ENCODE measurements around the gene HOXD3.

The HOXD3 gene

GRCh38 chr2:176189681-176190641 is 32.9 kb downstream of the HOXD3 start:
- TF ChIP-seq, protein P1, sequence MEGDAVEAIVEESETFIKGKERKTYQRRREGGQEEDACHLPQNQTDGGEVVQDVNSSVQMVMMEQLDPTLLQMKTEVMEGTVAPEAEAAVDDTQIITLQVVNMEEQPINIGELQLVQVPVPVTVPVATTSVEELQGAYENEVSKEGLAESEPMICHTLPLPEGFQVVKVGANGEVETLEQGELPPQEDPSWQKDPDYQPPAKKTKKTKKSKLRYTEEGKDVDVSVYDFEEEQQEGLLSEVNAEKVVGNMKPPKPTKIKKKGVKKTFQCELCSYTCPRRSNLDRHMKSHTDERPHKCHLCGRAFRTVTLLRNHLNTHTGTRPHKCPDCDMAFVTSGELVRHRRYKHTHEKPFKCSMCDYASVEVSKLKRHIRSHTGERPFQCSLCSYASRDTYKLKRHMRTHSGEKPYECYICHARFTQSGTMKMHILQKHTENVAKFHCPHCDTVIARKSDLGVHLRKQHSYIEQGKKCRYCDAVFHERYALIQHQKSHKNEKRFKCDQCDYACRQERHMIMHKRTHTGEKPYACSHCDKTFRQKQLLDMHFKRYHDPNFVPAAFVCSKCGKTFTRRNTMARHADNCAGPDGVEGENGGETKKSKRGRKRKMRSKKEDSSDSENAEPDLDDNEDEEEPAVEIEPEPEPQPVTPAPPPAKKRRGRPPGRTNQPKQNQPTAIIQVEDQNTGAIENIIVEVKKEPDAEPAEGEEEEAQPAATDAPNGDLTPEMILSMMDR (IDR thresholded peaks at IDR 0.05; ENCODE audit: insufficient read depth, missing control alignments): no peak
- DNase-seq (ENCODE audit: insufficient read length, low spot score): no peak
- no peak for FAIRE-seq

- peak; percentile 29 for FAIRE-seq
- TF ChIP-seq, protein P1 (IDR thresholded peaks at IDR 0.05; ENCODE audit: insufficient read depth, missing control alignments): no peak
- no peak for DNase-seq (ENCODE audit: insufficient read length, low spot score)
These were observed 35.2 kb downstream of the HOXD3 start for GRCh38 chr2:176192351-176192750.

DNA sequence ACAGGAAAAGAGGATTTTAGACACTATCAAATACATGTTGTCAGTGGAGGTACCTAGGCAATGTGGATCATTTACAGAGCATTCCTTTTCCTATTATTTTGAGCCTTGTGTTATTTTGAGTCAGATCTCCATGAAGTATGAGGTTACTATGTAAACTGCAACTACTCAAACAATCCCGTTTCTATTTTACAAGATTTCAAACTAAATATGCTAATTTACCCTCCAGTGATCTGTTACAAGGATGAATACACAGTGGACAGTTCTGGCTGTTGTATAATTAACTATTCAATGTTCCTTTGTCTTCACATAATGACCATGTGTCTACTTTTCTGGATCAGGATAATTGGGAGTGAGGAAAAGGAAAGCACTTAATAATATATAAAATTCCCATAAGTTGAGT is 35.9 kb downstream of the HOXD3 start:
- DNase-seq (ENCODE audit: insufficient read length, low spot score) (no peak), FAIRE-seq (no peak)
- TF ChIP-seq, protein P1 (IDR thresholded peaks at IDR 0.05; ENCODE audit: insufficient read depth, missing control alignments): no peak

DNA sequence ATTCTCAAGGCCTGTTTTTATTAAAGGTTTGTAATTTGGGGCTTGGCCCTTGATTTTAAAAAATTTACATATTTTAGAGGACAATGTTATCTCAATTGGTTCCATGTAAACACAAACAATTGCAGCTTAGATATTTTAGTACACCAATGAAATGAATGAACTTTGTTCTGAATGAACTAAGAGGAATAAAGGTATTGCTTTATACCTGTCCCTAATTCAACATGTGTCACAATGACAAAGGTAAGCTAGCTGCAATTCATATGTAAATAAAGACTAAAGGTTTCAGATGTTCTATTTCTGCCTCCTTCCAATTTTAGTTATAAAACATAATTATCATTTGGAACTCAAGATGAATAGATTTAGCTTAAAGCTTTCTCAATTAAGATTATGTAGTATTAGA is 42.8 kb downstream of the HOXD3 start:
- DNase-seq (ENCODE audit: insufficient read length, low spot score) (no peak), FAIRE-seq (no peak)
- TF ChIP-seq, protein P1 (IDR thresholded peaks at IDR 0.05; ENCODE audit: insufficient read depth, missing control alignments): no peak

DNA sequence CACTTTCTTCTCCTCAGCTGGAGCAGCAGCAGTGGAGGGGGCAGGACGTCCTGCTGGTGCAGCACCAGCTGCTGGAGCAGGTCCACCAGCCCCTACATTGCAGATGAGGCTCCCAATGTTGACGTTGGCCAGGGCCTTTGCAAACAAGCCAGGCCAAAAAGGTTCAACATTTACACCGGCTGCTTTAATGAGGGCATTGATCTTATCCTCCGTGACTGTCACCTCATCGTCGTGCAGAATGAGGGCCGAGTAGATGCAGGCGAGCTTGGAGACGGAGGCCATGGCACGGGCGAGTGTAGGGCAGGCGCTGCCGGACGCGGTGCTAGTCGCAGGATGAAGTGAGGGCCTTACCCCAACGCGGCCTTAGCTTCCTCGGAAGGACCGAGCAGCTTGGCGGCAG is 43.9 kb downstream of the HOXD3 start:
- TF ChIP-seq, protein P1 (IDR thresholded peaks at IDR 0.05; ENCODE audit: insufficient read depth, missing control alignments): no peak
- FAIRE-seq (no peak), DNase-seq (ENCODE audit: insufficient read length, low spot score) (no peak)

GRCh38 chr2:176202491-176202890 is 45.4 kb downstream of the HOXD3 start:
- FAIRE-seq (no peak), DNase-seq (ENCODE audit: insufficient read length, low spot score) (no peak)
- TF ChIP-seq, protein P1 (IDR thresholded peaks at IDR 0.05; ENCODE audit: insufficient read depth, missing control alignments): no peak

DNA sequence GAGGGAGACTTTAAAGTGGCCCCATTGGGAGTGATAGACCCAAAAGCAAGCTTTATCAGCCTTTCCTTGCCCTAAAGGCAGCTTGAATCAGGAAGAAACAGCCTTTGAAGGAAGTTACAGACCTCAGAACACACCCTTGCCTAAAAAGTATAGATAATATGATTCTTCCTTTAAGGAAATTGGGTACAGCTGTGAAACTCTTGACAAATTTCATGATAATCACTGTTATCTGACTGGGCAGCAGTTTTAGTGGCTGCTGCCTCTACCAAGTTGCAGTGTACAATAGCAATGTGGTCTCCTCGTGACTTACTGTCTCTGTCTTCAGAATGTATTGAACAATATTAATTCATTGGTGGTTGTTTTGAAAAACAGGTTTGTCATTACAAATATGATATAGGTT is 48.0 kb downstream of the HOXD3 start:
- FAIRE-seq: no peak
- TF ChIP-seq, protein P1 (IDR thresholded peaks at IDR 0.05; ENCODE audit: insufficient read depth, missing control alignments): no peak

More for the DNA sequence above, 48.0 kb downstream of the HOXD3 start:
- DNase-seq (ENCODE audit: insufficient read length, low spot score): no peak
